Effector CD8-positive, alpha-beta T cell (primary cell): ENCODE results near the gene CEP295NL.
"Not testable (repeated sequence)": the region's sequence is repeated elsewhere in the genome, so short reads cannot be mapped to it uniquely, and the experiment has no call there.

Experiments used
- DNase-seq: peaks from one replicate; lab custom pipeline; 2025; lab: John Stamatoyannopoulos, UW
- total RNA-seq, 4 experiments: gene quantifications; one replicate each; lab custom pipeline; 2026; lab: John Stamatoyannopoulos, UW

Gene CEP295NL
- total RNA-seq, result 0 to 0.27 (median 0.05) reads per million in 4 experiments

- no peak for DNase-seq
Observed at GRCh38 chr17:78903101-78903779, at the start of gene CEP295NL. TSS of gene CEP295NL (minus strand) at chr17:78903201. CDS start at chr17:78901828, 1,373 bp downstream.

GRCh38 chr17:78952706-78953105 lies 49.7 kb upstream of the CEP295NL start:
- no peak for DNase-seq

GRCh38 chr17:78951967-78952551 lies 49.1 kb upstream of the CEP295NL start:
- DNase-seq, result no peak

GRCh38 chr17:78950870-78951269 lies 47.9 kb upstream of the CEP295NL start:
- no peak for DNase-seq

GRCh38 chr17:78947235-78948149 lies 44.5 kb upstream of the CEP295NL start:
- DNase-seq, result no peak

- DNase-seq, result no peak
Observed at GRCh38 chr17:78946631-78947030, 43.6 kb upstream of the CEP295NL start.

GRCh38 chr17:78946131-78946530 lies 43.1 kb upstream of the CEP295NL start:
- no peak for DNase-seq

- not testable (repeated sequence) for DNase-seq
Observed at GRCh38 chr17:78945455-78945854, 42.5 kb upstream of the CEP295NL start.

- no peak for DNase-seq
Observed at GRCh38 chr17:78944956-78945355, 42.0 kb upstream of the CEP295NL start.

- DNase-seq, result no peak
Observed at GRCh38 chr17:78944026-78944425, 41.0 kb upstream of the CEP295NL start.

GRCh38 chr17:78940708-78941107 lies 37.7 kb upstream of the CEP295NL start:
- DNase-seq, result no peak

- no peak for DNase-seq
Observed at GRCh38 chr17:78940258-78940657, 37.3 kb upstream of the CEP295NL start.

GRCh38 chr17:78939615-78940014 lies 36.6 kb upstream of the CEP295NL start:
- no peak for DNase-seq

GRCh38 chr17:78937561-78937960 lies 34.6 kb upstream of the CEP295NL start:
- DNase-seq, result no peak

GRCh38 chr17:78935419-78936323 lies 32.7 kb upstream of the CEP295NL start:
- no peak for DNase-seq

- DNase-seq, result no peak
Observed at GRCh38 chr17:78934681-78935418, 31.8 kb upstream of the CEP295NL start.

- DNase-seq, result no peak
Observed at GRCh38 chr17:78933959-78934568, 31.1 kb upstream of the CEP295NL start.

GRCh38 chr17:78933025-78933958 lies 30.3 kb upstream of the CEP295NL start:
- DNase-seq, result no peak
